KMS-11 (cell line): ENCODE measurements around the gene OR2AG1.
A peak's percentile ranks its signal among the peaks of the same experiment; 100 is the strongest.

Experiments
- H2AFZ ChIP-seq: fragments of 200-600 bp; sonication (generic); 2 replicates; pipeline ENCODE4 v1.6.1; 2016; ENCODE audit warnings: antibody characterized with exemption, mixed run types, low read depth
- H3K27ac ChIP-seq: fragments of 200-600 bp; sonication (generic); 2 replicates; pipeline ENCODE4 v1.6.1; 2016; ENCODE audit warnings: mild to moderate bottlenecking, mixed run types
- H3K27me3 ChIP-seq: fragments of 200-600 bp; sonication (generic); 2 replicates; pipeline ENCODE4 v1.6.1; 2017; ENCODE audit warnings: mild to moderate bottlenecking, low read depth, mixed run types, moderate library complexity; ENCODE audit not compliant: insufficient read depth
- H3K36me3 ChIP-seq: fragments of 200-600 bp; sonication (generic); 2 replicates; pipeline ENCODE4 v1.6.1; 2017; ENCODE audit warnings: mild to moderate bottlenecking, mixed run types; ENCODE audit not compliant: insufficient read depth
- H3K4me1 ChIP-seq: fragments of 200-600 bp; sonication (generic); 2 replicates; pipeline ENCODE4 v1.6.1; 2016; ENCODE audit warnings: mild to moderate bottlenecking, low read depth, mixed run types; ENCODE audit not compliant: poor library complexity, severe bottlenecking
- H3K4me2 ChIP-seq: fragments of 200-600 bp; sonication (generic); 2 replicates; pipeline ENCODE4 v1.7.0; 2016; ENCODE audit warnings: mild to moderate bottlenecking, mixed run types
- H3K4me3 ChIP-seq: fragments of 200-600 bp; sonication (generic); IDR thresholded peaks from 2 replicates; pipeline ENCODE4 v1.6.1; 2017; ENCODE audit warnings: low read depth, low read length, mixed read lengths; ENCODE audit not compliant: insufficient read depth
- H3K79me2 ChIP-seq: fragments of 200-600 bp; sonication (generic); 2 replicates; pipeline ENCODE4 v1.6.1; 2016; ENCODE audit warnings: low read depth, mixed run types; ENCODE audit not compliant: insufficient read depth
- H3K9ac ChIP-seq: fragments of 200-600 bp; sonication (generic); 2 replicates; pipeline ENCODE4 v1.6.1; 2016; ENCODE audit warnings: mild to moderate bottlenecking, mixed run types
- H4K20me1 ChIP-seq: fragments of 200-600 bp; sonication (generic); 2 replicates; pipeline ENCODE4 v1.6.1; 2016; ENCODE audit warnings: mild to moderate bottlenecking, mixed run types; ENCODE audit not compliant: insufficient read depth
- TF ChIP-seq, protein P1 (sequence below): fragments of 200-600 bp; sonication (generic); conservative IDR thresholded peaks from 2 replicates; pipeline ENCODE4 v1.6.1; 2017; ENCODE audit warnings: low read depth, mild to moderate bottlenecking, antibody characterized with exemption, low read length, moderate library complexity, mixed read lengths

OR2AG1 gene

DNA sequence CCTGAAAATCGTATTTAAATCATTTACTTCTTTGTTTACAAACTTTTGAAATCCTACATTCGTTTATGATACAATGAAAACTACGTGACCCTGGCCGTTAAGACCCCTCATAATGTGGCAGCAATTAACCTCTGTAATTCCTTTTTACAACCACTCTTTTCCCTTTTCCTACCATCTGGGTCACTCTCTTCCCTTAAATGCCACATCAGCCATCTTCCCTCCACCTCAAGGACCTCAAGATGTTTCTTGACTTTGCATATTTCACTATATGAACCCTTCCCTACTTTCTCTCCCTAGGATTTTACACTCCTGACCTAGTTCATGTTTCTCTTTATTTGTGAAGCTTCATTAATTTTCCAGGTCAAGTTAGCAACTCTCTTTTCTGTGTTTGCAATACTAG is 37.8 kb upstream of the OR2AG1 start:
- Histone ChIP-seq H3K4me2 (no peak overlapping the region), H3K9ac (no peak overlapping the region), H2AFZ (no peak overlapping the region), H3K4me1 (peaks cover 13% of the 10 kb centered on the region), H4K20me1 (no peaks in the 10 kb centered on the region), H3K4me3 (no peak overlapping the region), H3K27ac (no peak overlapping the region), H3K36me3 (no peaks in the 10 kb centered on the region), H3K27me3 (no peaks in the 10 kb centered on the region), H3K79me2 (no peaks in the 10 kb centered on the region)
- TF ChIP-seq, protein P1, sequence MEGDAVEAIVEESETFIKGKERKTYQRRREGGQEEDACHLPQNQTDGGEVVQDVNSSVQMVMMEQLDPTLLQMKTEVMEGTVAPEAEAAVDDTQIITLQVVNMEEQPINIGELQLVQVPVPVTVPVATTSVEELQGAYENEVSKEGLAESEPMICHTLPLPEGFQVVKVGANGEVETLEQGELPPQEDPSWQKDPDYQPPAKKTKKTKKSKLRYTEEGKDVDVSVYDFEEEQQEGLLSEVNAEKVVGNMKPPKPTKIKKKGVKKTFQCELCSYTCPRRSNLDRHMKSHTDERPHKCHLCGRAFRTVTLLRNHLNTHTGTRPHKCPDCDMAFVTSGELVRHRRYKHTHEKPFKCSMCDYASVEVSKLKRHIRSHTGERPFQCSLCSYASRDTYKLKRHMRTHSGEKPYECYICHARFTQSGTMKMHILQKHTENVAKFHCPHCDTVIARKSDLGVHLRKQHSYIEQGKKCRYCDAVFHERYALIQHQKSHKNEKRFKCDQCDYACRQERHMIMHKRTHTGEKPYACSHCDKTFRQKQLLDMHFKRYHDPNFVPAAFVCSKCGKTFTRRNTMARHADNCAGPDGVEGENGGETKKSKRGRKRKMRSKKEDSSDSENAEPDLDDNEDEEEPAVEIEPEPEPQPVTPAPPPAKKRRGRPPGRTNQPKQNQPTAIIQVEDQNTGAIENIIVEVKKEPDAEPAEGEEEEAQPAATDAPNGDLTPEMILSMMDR = no peak

- H3K4me1 ChIP-seq = peaks cover 13% of the 10 kb centered on the region
Measured at GRCh38 chr11:6745465-6746015, 37.3 kb upstream of the OR2AG1 start.

GRCh38 chr11:6746086-6746618 is 36.7 kb upstream of the OR2AG1 start:
- no peak overlapping the region for H3K4me3 ChIP-seq
- peak overlapping the region; percentile 78 for H3K4me2 ChIP-seq
- no peaks in the 10 kb centered on the region for H4K20me1 ChIP-seq
- peak overlapping the region; percentile 15; the same call in 1 of the 2 replicates for H3K27ac ChIP-seq
- peak overlapping the region; percentile 92 for H2AFZ ChIP-seq
- TF ChIP-seq, protein P1 = no peak
- peaks cover 13% of the 10 kb centered on the region for H3K4me1 ChIP-seq
- no peaks in the 10 kb centered on the region for H3K36me3 ChIP-seq
- peak overlapping the region; percentile 29; the same call in 1 of the 2 replicates for H3K9ac ChIP-seq
- no peaks in the 10 kb centered on the region for H3K79me2 ChIP-seq
- no peaks in the 10 kb centered on the region for H3K27me3 ChIP-seq

More at GRCh38 chr11:6745465-6746015, 37.3 kb upstream of the OR2AG1 start:
- H3K27ac ChIP-seq = 0 out of 2 replicates have a peak overlapping the region, but pooled peaks have one; percentile 15
- no peaks in the 10 kb centered on the region for H3K79me2 ChIP-seq
- TF ChIP-seq, protein P1 = no peak
- peak overlapping the region; percentile 78 for H3K4me2 ChIP-seq
- H3K27me3 ChIP-seq = no peaks in the 10 kb centered on the region
- H4K20me1 ChIP-seq = no peaks in the 10 kb centered on the region
- H3K4me3 ChIP-seq = no peak overlapping the region
- no peaks in the 10 kb centered on the region for H3K36me3 ChIP-seq
- peak overlapping the region; percentile 92 for H2AFZ ChIP-seq
- H3K9ac ChIP-seq = no peak overlapping the region

- peak overlapping the region; percentile 15; the same call in 1 of the 2 replicates for H3K27ac ChIP-seq
- H3K9ac ChIP-seq = peak overlapping the region; percentile 29; the same call in 1 of the 2 replicates
Measured at GRCh38 chr11:6746626-6747025, 36.2 kb upstream of the OR2AG1 start.

More at GRCh38 chr11:6746626-6747025, 36.2 kb upstream of the OR2AG1 start:
- no peaks in the 10 kb centered on the region for H3K27me3 ChIP-seq
- no peaks in the 10 kb centered on the region for H4K20me1 ChIP-seq
- no peak overlapping the region for H3K4me3 ChIP-seq
- peaks cover 13% of the 10 kb centered on the region for H3K4me1 ChIP-seq
- no peaks in the 10 kb centered on the region for H3K36me3 ChIP-seq
- H3K79me2 ChIP-seq = no peaks in the 10 kb centered on the region
- peak overlapping the region; percentile 78 for H3K4me2 ChIP-seq
- TF ChIP-seq, protein P1 = no peak
- H2AFZ ChIP-seq = peak overlapping the region; percentile 92
